Gastrocnemius medialis (tissue), 4 donors: ENCODE measurements around the gene PALD1.

Experiments used
- CTCF ChIP-seq, 5 experiments: fragments of 450-650 bp in 3 of 5; fragments of 200-600 bp in 2 of 5; sonication (generic) in 2 of 5; IDR thresholded peaks in 4 of 5; conservative IDR thresholded peaks in 1 of 5; 1 replicate in 4 of 5; 2 replicates in 1 of 5; pipeline ENCODE4 v1.5.1; 2016 to 2019; ENCODE audit warnings: antibody characterized with exemption in 5 of 5, mild to moderate bottlenecking in 3 of 5, moderate library complexity in 3 of 5
- POLR2A ChIP-seq, 2 donors: fragments of 450-650 bp; IDR thresholded peaks; one replicate each; pipeline ENCODE4 v1.6.1; 2017; ENCODE audit warnings: antibody characterized with exemption in 2 of 2, mild to moderate bottlenecking in 2 of 2, moderate library complexity in 2 of 2

- no peak for TF ChIP-seq CTCF (IDR thresholded peaks at IDR 0.05 in 4 of 5, conservative IDR thresholded peaks at IDR 0.05 in 1 of 5)
- TF ChIP-seq POLR2A (IDR thresholded peaks at IDR 0.05), result no peak
Measured at GRCh38 chr10:70538731-70539338, 60.3 kb downstream of the PALD1 start.
